WTC11 (cell line): ENCODE measurements around the gene R3HDM1. TPM values are rescaled to one million over a fixed set of nuclear protein-coding genes. Genes with fewer than 3 reads are reported as not detected.

Experiments used
- ATAC-seq: fragments of 200-7000 bp; cut with Tn5 transposase; 2 replicates; pipeline ENCODE4 v1.10.0; 2021; ENCODE audit warnings: mild to moderate bottlenecking, moderate library complexity
- CTCF ChIA-PET: fragments of 300-600 bp; sonication (Branson Sonifier 250); formaldehyde crosslinking; loops from one replicate; lab custom pipeline; 2021; ENCODE audit warnings: antibody characterized with exemption; lab: Charles Lee
- POLR2A ChIA-PET: fragments of 350-600 bp; sonication (Branson Sonifier 250); formaldehyde crosslinking; loops from one replicate; lab custom pipeline; 2021; ENCODE audit warnings: antibody characterized with exemption; lab: Charles Lee
- DNase-seq: peaks from one replicate; pipeline ENCODE4 v3.0.0; 2021; ENCODE audit warnings: low spot score
- H3K27ac Mint-ChIP-seq: 2 replicates; pipeline ENCODE4 v1.8.0; 2021; ENCODE audit warnings: mixed read lengths
- H3K27me3 Mint-ChIP-seq: 2 replicates; pipeline ENCODE4 v1.8.0; 2021; ENCODE audit warnings: low read depth, mild to moderate bottlenecking, moderate library complexity, mixed read lengths
- H3K36me3 Mint-ChIP-seq: 2 replicates; pipeline ENCODE4 v1.8.0; 2021; ENCODE audit warnings: mixed read lengths
- H3K4me1 Mint-ChIP-seq: 2 replicates; pipeline ENCODE4 v1.8.0; 2022; ENCODE audit warnings: mixed read lengths
- H3K4me3 Mint-ChIP-seq: 2 replicates; pipeline ENCODE4 v1.8.0; 2021; ENCODE audit warnings: mild to moderate bottlenecking, moderate library complexity, mixed read lengths
- H3K9me3 Mint-ChIP-seq: 2 replicates; pipeline ENCODE4 v1.8.0; 2021; ENCODE audit warnings: mixed read lengths
- ATF1 ChIP-seq: sonication (generic); formaldehyde crosslinking; IDR thresholded peaks from 2 replicates; pipeline ENCODE4 v1.8.1; 2023; ENCODE audit warnings: mild to moderate bottlenecking, moderate library complexity, missing genetic modification reagents
- CBFB ChIP-seq: sonication (generic); formaldehyde crosslinking; IDR thresholded peaks from 2 replicates; pipeline ENCODE4 v1.8.1; 2022; ENCODE audit warnings: mild to moderate bottlenecking, low read depth, missing genetic modification reagents
- CREM ChIP-seq: sonication (generic); formaldehyde crosslinking; IDR thresholded peaks from 2 replicates; pipeline ENCODE4 v1.8.1; 2022; ENCODE audit warnings: mild to moderate bottlenecking, missing genetic modification reagents, moderate library complexity
- CTCF ChIP-seq: fragments of 200-600 bp; IDR thresholded peaks from 2 replicates; pipeline ENCODE4 v1.8.0; 2022; ENCODE audit warnings: antibody characterized with exemption
- E2F1 ChIP-seq: sonication (generic); formaldehyde crosslinking; IDR thresholded peaks from 2 replicates; pipeline ENCODE4 v1.8.0; 2022; ENCODE audit warnings: mild to moderate bottlenecking, missing genetic modification reagents
- EMX1 ChIP-seq: fragments of 250-450 bp; sonication (Bioruptor Pico); IDR thresholded peaks from 2 replicates; pipeline ENCODE4 v1.8.0; 2021; ENCODE audit warnings: mild to moderate bottlenecking
- ETV6 ChIP-seq: sonication (generic); formaldehyde crosslinking; IDR thresholded peaks from 2 replicates; pipeline ENCODE4 v1.8.1; 2022; ENCODE audit warnings: mild to moderate bottlenecking, missing genetic modification reagents
- GRHL2 ChIP-seq: fragments of 250-450 bp; sonication (Bioruptor Pico); IDR thresholded peaks from 2 replicates; pipeline ENCODE4 v1.8.0; 2022; ENCODE audit warnings: mild to moderate bottlenecking, moderate library complexity; ENCODE audit not compliant: insufficient replicate concordance, severe bottlenecking
- HMGXB4 ChIP-seq: sonication (generic); formaldehyde crosslinking; IDR thresholded peaks from 2 replicates; pipeline ENCODE4 v1.8.1; 2023; ENCODE audit warnings: mild to moderate bottlenecking, moderate library complexity, missing genetic modification reagents
- KAT7 ChIP-seq: sonication (generic); formaldehyde crosslinking; IDR thresholded peaks from 2 replicates; pipeline ENCODE4 v1.8.1; 2023; ENCODE audit warnings: missing genetic modification reagents, mild to moderate bottlenecking, borderline replicate concordance
- MLX ChIP-seq: sonication (generic); formaldehyde crosslinking; IDR thresholded peaks from 2 replicates; pipeline ENCODE4 v1.8.1; 2023; ENCODE audit warnings: mild to moderate bottlenecking, missing genetic modification reagents, moderate library complexity
- MYBL2 ChIP-seq: sonication (generic); formaldehyde crosslinking; IDR thresholded peaks from 2 replicates; pipeline ENCODE4 v1.8.1; 2023; ENCODE audit warnings: mild to moderate bottlenecking, moderate library complexity, missing genetic modification reagents
- NR3C1 ChIP-seq: sonication (generic); formaldehyde crosslinking; conservative IDR thresholded peaks from 2 replicates; pipeline ENCODE4 v1.8.1; 2023; ENCODE audit warnings: low read depth, mild to moderate bottlenecking, missing genetic modification reagents
- RELA ChIP-seq: sonication (generic); formaldehyde crosslinking; IDR thresholded peaks from 2 replicates; pipeline ENCODE4 v1.8.1; 2022; ENCODE audit warnings: missing genetic modification reagents, mild to moderate bottlenecking, borderline replicate concordance
- SMAD4 ChIP-seq: sonication (generic); formaldehyde crosslinking; IDR thresholded peaks from 2 replicates; pipeline ENCODE4 v1.8.0; 2022; ENCODE audit warnings: mild to moderate bottlenecking, missing genetic modification reagents
- SP1 ChIP-seq: sonication (generic); formaldehyde crosslinking; conservative IDR thresholded peaks from 2 replicates; pipeline ENCODE4 v1.8.1; 2022; ENCODE audit warnings: missing genetic modification reagents
- ZMAT4 ChIP-seq: fragments of 250-450 bp; sonication (Bioruptor Pico); IDR thresholded peaks from 2 replicates; pipeline ENCODE4 v1.9.0; 2021; ENCODE audit warnings: mild to moderate bottlenecking
- ZNF121 ChIP-seq: sonication (generic); formaldehyde crosslinking; IDR thresholded peaks from 2 replicates; pipeline ENCODE4 v1.8.0; 2023; ENCODE audit warnings: missing genetic modification reagents
- ZNF281 ChIP-seq: sonication (generic); formaldehyde crosslinking; IDR thresholded peaks from 2 replicates; pipeline ENCODE4 v1.8.0; 2023; ENCODE audit warnings: mild to moderate bottlenecking, missing genetic modification reagents
- ZNF532 ChIP-seq: fragments of 250-450 bp; sonication (Bioruptor Pico); IDR thresholded peaks from 2 replicates; pipeline ENCODE4 v1.9.0; 2021; ENCODE audit warnings: mild to moderate bottlenecking, borderline replicate concordance
- total RNA-seq: library from RNA; stranded (reverse); gene quantifications from 3 replicates; pipeline ENCODE4 v1.2.3, GENCODE V29; 2021

R3HDM1 gene
- total RNA-seq, 1 experiment from 2014 or later, result 58.4 TPM

- no peak for TF ChIP-seq ZNF532 (CRISPR knock-in tag)
- TF ChIP-seq, all 79 proteins: peak for 0
Measured at GRCh38 chr2:135732561-135732960, 201.3 kb downstream of the R3HDM1 start (continued).

- no peak for TF ChIP-seq MYBL2
- TF ChIP-seq SP1 (CRISPR knock-in tag), result no peak
- TF ChIP-seq CBFB (CRISPR knock-in tag), result no peak
- no peak for TF ChIP-seq ETV6 (CRISPR knock-in tag)
- no peak for TF ChIP-seq ATF1
- no peak for TF ChIP-seq EMX1 (CRISPR knock-in tag)
- 0 out of 2 replicates have a peak, but pooled peaks have one; percentile 42 for ATAC-seq
- Mint-ChIP-seq H3K4me3 (no peak overlapping the region), H3K9me3 (peaks cover 3% of the 10 kb centered on the region), H3K27ac (no peak overlapping the region), H3K36me3 (no peaks in the 10 kb centered on the region), H3K27me3 (no peaks in the 10 kb centered on the region), H3K4me1 (no peaks in the 10 kb centered on the region)
- POLR2A ChIA-PET, result no interaction called here
- no peak for DNase-seq
- CTCF ChIA-PET, result interaction anchor here (0.5 to 1.3 kb wide), 2 partner anchors 23 to 223 kb away, joined by 3 to 5 read pairs; no protein-coding TSS in a partner anchor
Measured at GRCh38 chr2:135733045-135733444, 201.8 kb downstream of the R3HDM1 start.

- no peak for TF ChIP-seq NR3C1 (CRISPR knock-in tag)
- TF ChIP-seq ZNF121 (CRISPR knock-in tag), result no peak
- TF ChIP-seq HMGXB4, result no peak
- TF ChIP-seq SMAD4 (CRISPR knock-in tag), result no peak
- TF ChIP-seq ZMAT4 (CRISPR knock-in tag), result no peak
- TF ChIP-seq RELA (CRISPR knock-in tag), result no peak
- no peak for TF ChIP-seq ZNF281 (CRISPR knock-in tag)
- no peak for TF ChIP-seq MLX (CRISPR knock-in tag)
- no peak for TF ChIP-seq ATF1
- no peak for TF ChIP-seq E2F1 (CRISPR knock-in tag)
- TF ChIP-seq KAT7 (CRISPR knock-in tag), result no peak
- no peak for TF ChIP-seq GRHL2 (CRISPR knock-in tag)
- no peak for TF ChIP-seq CTCF
- no peak for TF ChIP-seq CREM (CRISPR knock-in tag)
- Mint-ChIP-seq H3K27ac (peak overlapping the region; percentile 1; the same call in 1 of the 2 replicates), H3K9me3 (peaks cover 3% of the 10 kb centered on the region), H3K36me3 (no peaks in the 10 kb centered on the region), H3K4me3 (no peak overlapping the region), H3K4me1 (no peaks in the 10 kb centered on the region), H3K27me3 (no peaks in the 10 kb centered on the region)
- DNase-seq, result no peak
- ChIA-PET POLR2A (no interaction called here), CTCF (interaction anchor here (0.7 kb wide), 1 partner anchor 754 kb away, joined by 3 read pairs; no protein-coding TSS in a partner anchor)
- no peak for ATAC-seq
Measured at GRCh38 chr2:135736546-135736945, 205.3 kb downstream of the R3HDM1 start.
